Pancreas (tissue), 10 donors: ENCODE measurements around the gene SNX33. TPM values are rescaled to one million over a fixed set of nuclear protein-coding genes. Genes with fewer than 3 reads are reported as not detected.
A peak's percentile ranks its signal among the peaks of the same experiment; 100 is the strongest.
"Not testable (repeated sequence)": the region's sequence is repeated elsewhere in the genome, so short reads cannot be mapped to it uniquely, and the experiment has no call there.

Source experiments
- ATAC-seq, 4 donors: fragments of 200-7000 bp; cut with Tn5 transposase; one replicate each; pipeline versions ENCODE4 v1.8.0 to v1.9.1; 2020; ENCODE audit warnings: mild to moderate bottlenecking in 4 of 4, moderate library complexity in 4 of 4
- DNase-seq, 6 donors: peaks; one replicate each; pipeline ENCODE4 v3.0.0-alpha.2; 2020
- FAIRE-seq: peaks from 2 replicates; lab custom pipeline; 2012; peaks lifted over from hg19 to GRCh38; lab: Jason Lieb, UNC
- H3K27ac ChIP-seq, 4 donors: fragments of 200-600 bp; sonication (generic); 1 replicate in 3 of 4; 2 replicates in 1 of 4; pipeline versions ENCODE4 v1.5.0 to v1.8.0; 2020
- H3K27me3 ChIP-seq, 4 donors: fragments of 200-600 bp; one replicate each; pipeline ENCODE4 v1.8.0; 2021
- H3K36me3 ChIP-seq, 3 donors: fragments of 200-600 bp; sonication (generic) in 1 of 3; one replicate each; pipeline versions ENCODE4 v1.5.0 to v1.8.0; 2020 to 2021
- H3K4me1 ChIP-seq, 3 donors: fragments of 200-600 bp; one replicate each; pipeline ENCODE4 v1.8.0; 2021
- H3K4me3 ChIP-seq, 4 donors: fragments of 200-600 bp; sonication (generic) in 2 of 4; one replicate each; pipeline versions ENCODE4 v1.5.0 to v1.8.0; 2020 to 2021
- H3K9me3 ChIP-seq, 4 donors: fragments of 200-600 bp; one replicate each; pipeline ENCODE4 v1.8.0; 2021
- WGBS, 2 donors: extraction: QIAGEN DNeasy Blood & Tissue Kit; methylation state at CpG; one replicate each; pipeline ENCODE4 v1.1.7; 2013; 5-methylcytosine and 5-hydroxymethylcytosine counted together
- intact Hi-C, 3 donors: fragments of 100-400 bp; cut with DNase I; formaldehyde crosslinking; loops; one replicate each; pipeline versions ENCODE4 v1.11.1 to v1.14.2; 2022
- polyA plus RNA-seq, 2 donors: library from polyadenylated mRNA; stranded (reverse); fragments of 200-250 nt; gene quantifications; one replicate each; pipeline ENCODE4 v1.2.3, GENCODE V29; 2013
- total RNA-seq, 6 donors: library from RNA; stranded (reverse); fragmentation: NEBNext Ultra II Directional in 4 of 6; extraction: Animal tissue kit (Norgen Biotek cat#: 25700) in 4 of 6; gene quantifications; one replicate each; pipeline versions ENCODE4 v1.2.1 to v1.2.4, GENCODE V29; 2021 to 2023
- TF ChIP-seq, protein P1 (sequence below), 4 donors: fragments of 200-600 bp; sonication (generic) in 3 of 4; IDR thresholded peaks; one replicate each; pipeline versions ENCODE4 v1.5.0 to v1.8.0; 2021; ENCODE audit warnings: antibody characterized with exemption in 4 of 4
- donor health status: healthy with polysubstance abuse.
- donor health status: DM: no; HTN: no; CAD: no; lungs with moderate emphysema.
- donor health status: DM: no; HTN: no; CAD: no.
- donor health status: control.
- donor health status: control.
- donor health status: Bipolar disorder and iron deficiency.
- donor health status: DM: yes; HTN: yes; CAD: no.
- donor health status: DM: no; HTN: no; CAD: no.
- donor health status: DM: no; HTN: no; CAD: no.
- donor health status: DM: yes; HTN: yes; CAD: no.

Gene SNX33
- total and polyA plus RNA-seq, 8 donors = 9.8 to 24.1 (median 13.9) TPM

DNA sequence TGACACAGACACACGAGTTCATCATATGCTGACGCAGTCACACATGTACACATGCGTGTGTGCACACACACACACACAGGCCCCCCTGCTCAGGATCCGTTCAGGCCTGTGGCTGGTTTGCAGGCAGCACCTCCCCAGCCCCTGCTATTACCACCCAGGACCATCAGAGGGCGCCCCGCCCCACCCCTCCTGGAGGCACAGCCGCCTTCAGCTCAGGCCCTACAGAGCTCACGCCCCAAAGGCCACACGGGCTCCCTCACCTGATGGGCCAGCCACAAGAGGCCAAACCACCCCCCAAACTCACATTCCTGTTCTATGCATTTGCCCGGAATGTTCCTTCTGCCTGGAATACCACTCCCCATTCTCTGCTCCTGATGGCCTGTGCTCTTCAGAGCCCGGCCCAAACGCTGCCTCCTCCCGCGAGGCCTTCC, 38.5 kb downstream of the SNX33 start:
- not testable (repeated sequence) for H3K4me3 ChIP-seq, H3K9me3 ChIP-seq, H3K36me3 ChIP-seq, H3K4me1 ChIP-seq, FAIRE-seq, H3K27me3 ChIP-seq, H3K27ac ChIP-seq
- TF ChIP-seq, protein P1, sequence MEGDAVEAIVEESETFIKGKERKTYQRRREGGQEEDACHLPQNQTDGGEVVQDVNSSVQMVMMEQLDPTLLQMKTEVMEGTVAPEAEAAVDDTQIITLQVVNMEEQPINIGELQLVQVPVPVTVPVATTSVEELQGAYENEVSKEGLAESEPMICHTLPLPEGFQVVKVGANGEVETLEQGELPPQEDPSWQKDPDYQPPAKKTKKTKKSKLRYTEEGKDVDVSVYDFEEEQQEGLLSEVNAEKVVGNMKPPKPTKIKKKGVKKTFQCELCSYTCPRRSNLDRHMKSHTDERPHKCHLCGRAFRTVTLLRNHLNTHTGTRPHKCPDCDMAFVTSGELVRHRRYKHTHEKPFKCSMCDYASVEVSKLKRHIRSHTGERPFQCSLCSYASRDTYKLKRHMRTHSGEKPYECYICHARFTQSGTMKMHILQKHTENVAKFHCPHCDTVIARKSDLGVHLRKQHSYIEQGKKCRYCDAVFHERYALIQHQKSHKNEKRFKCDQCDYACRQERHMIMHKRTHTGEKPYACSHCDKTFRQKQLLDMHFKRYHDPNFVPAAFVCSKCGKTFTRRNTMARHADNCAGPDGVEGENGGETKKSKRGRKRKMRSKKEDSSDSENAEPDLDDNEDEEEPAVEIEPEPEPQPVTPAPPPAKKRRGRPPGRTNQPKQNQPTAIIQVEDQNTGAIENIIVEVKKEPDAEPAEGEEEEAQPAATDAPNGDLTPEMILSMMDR (IDR thresholded peaks at IDR 0.05) = peak; percentile 47 to 69 (median 67)
- ATAC-seq = peak; percentile 79 to 91 (median 86)
- WGBS, 2 donors = 30 to 38% methylated on average over 12 to 14 of the region's 14 CpGs
- DNase-seq = peak; percentile 58 to 94 (median 86)
- intact Hi-C loops = loop anchor here (10.0 kb wide), 3 partner anchors 51 to 321 kb away; partner anchors contain the start of genes MAN2C1 (in 1 of the 3) and SNUPN (in 1 of the 3)

DNA sequence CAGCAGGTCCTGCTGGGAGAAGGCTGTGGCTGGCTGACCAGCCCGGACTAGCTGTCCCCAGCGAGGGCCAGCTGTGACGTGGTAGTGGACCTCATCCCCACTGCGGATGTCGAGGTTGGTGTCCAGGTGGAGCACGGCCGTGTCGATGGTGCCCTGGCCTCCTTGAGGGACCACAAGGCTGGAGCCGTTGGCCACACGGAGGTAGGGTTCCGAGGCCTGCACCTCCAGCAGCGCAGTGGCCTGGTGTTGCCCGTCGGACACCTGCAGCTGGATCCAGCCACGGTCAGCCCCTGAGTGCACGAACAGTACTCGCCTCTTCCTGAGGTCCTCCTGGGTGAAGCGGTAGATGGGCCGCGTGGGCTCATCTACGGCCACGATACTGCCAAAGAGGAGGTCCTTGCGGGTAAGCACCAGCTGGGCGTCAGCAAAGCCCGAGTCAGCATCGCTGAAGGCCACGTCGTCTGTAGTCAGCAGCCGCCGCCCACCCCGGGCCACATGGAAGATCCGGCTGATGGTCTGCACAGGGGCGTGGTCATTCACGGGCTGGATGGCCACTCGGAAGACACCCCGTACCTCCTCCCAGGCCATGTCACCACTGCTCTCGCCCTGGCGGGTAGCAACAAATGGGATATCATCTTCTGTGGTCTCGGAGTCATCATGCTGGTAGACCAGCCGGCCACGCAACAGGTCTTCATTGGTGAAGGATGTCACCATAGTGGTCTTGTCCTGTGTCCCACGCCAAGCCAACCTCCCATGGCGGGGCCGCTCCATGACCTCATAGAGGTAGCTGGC, 40.0 kb downstream of the SNX33 start:
- Histone ChIP-seq H3K27me3 (no peaks in the 10 kb centered on the region), H3K36me3 (no peaks in the 10 kb centered on the region), H3K27ac (no peak overlapping the region), H3K4me3 (no peak overlapping the region), H3K4me1 (no peaks in the 10 kb centered on the region), H3K9me3 (no peaks in the 10 kb centered on the region)
- TF ChIP-seq, protein P1 (IDR thresholded peaks at IDR 0.05) = no peak
- intact Hi-C loops = loop anchor here (10.0 kb wide), 3 partner anchors 53 to 323 kb away; partner anchors contain the start of genes MAN2C1 (in 1 of the 3) and SNUPN (in 1 of the 3)
- FAIRE-seq (no peak), DNase-seq (peak in 1 of 6 donors; percentile 71), ATAC-seq (no peak)
- WGBS, 2 donors = 85 to 88% methylated on average over 44 of the region's 44 CpGs

DNA sequence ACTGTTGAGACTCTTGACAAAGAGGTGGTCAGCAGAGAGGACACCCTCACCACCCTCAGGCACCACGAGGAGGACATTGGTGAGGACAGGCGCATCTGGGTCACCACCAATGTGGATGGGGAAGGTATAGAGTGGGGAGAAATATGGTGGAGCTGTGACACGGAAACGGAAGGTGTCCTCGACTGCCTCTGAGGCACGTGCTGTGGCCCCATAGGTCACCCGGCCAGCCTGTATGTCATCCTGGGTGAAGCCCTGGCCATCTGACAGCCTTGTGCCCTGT, 40.5 kb downstream of the SNX33 start:
- no peak for ATAC-seq
- peak in 1 of 6 donors; percentile 37 for DNase-seq
- Histone ChIP-seq H3K27ac (no peak overlapping the region), H3K36me3 (no peaks in the 10 kb centered on the region), H3K4me3 (no peak overlapping the region), H3K27me3 (no peaks in the 10 kb centered on the region), H3K4me1 (no peaks in the 10 kb centered on the region), H3K9me3 (no peaks in the 10 kb centered on the region)
- FAIRE-seq = no peak
- TF ChIP-seq, protein P1 (IDR thresholded peaks at IDR 0.05) = no peak
- intact Hi-C loops = loop anchor here (10.0 kb wide), 3 partner anchors 53 to 323 kb away; partner anchors contain the start of genes MAN2C1 (in 1 of the 3) and SNUPN (in 1 of the 3)
- 78 to 91% methylated on average over 7 of the region's 7 CpGs for WGBS, 2 donors

GRCh38 chr15:75688831-75689230, 41.1 kb downstream of the SNX33 start:
- no peaks in the 10 kb centered on the region for H3K9me3 ChIP-seq
- no peak for FAIRE-seq
- H3K4me1 ChIP-seq = peaks cover 0 to under 1% (median 0%) of the 10 kb centered on the region in 3 donors
- no peak for ATAC-seq
- WGBS, 2 donors = 86 to 93% methylated on average over 25 to 26 of the region's 26 CpGs
- DNase-seq = peak in 1 of 6 donors; percentile 57
- TF ChIP-seq, protein P1 (IDR thresholded peaks at IDR 0.05) = no peak
- intact Hi-C loops = loop anchor here (10.0 kb wide), 3 partner anchors 54 to 324 kb away; partner anchors contain the start of genes MAN2C1 (in 1 of the 3) and SNUPN (in 1 of the 3)
- no peaks in the 10 kb centered on the region for H3K27me3 ChIP-seq
- no peak overlapping the region for H3K4me3 ChIP-seq
- H3K36me3 ChIP-seq = no peaks in the 10 kb centered on the region
- no peak overlapping the region for H3K27ac ChIP-seq

DNA sequence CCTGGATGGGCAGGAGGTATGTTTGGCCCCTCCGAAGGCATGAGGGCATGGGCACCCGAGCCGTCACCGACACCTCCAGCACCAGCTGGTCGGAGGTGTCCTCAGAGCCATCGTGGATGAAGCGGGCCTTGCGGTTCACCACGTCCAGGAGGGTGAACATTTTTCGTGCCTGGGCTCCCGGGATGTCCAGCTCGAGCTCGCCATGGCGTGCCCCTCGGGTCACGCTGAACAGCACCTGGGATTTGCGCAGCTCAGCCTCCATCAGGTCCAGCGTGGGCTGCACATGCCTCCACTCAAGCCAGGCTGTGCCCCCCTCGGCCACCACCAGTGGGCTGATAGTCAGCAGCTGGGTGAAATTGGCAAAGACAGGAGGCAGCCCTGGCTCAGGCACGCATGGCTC, 41.7 kb downstream of the SNX33 start:
- not testable (repeated sequence) for H3K27ac ChIP-seq, ATAC-seq
- intact Hi-C loops = loop anchor here (10.0 kb wide), 3 partner anchors 55 to 325 kb away; partner anchors contain the start of genes MAN2C1 (in 1 of the 3) and SNUPN (in 1 of the 3)

DNA sequence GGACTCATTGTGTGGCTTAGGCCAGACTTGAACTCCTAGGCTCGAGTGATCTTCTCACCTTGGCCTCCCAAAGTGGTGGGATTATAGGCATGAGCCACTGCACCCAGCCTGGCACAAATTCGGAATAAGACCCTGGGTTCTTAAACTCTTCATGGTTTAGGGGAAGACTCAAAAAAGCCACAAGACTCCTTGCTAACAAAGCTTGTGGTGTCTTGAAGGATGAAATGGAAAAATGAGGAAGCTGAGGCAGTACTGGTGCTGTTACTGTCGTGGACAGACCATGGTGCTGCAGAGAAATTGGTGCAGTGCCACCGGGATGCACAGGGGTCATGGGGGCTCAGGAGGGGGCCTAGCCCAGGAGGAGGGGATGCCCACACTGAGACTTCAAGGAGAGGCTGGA, 44.6 kb downstream of the SNX33 start:
- DNase-seq, H3K27me3 ChIP-seq, H3K9me3 ChIP-seq, H3K4me3 ChIP-seq, FAIRE-seq, intact Hi-C loops, H3K36me3 ChIP-seq, ATAC-seq, H3K27ac ChIP-seq: not testable (repeated sequence)
- peaks cover 0 to 15% (median 11%) of the 10 kb centered on the region in 3 donors for H3K4me1 ChIP-seq
- WGBS, 2 donors = 50 to 61% methylated on average over 4 of the region's 4 CpGs

More for the DNA sequence above, 41.7 kb downstream of the SNX33 start:
- not testable (repeated sequence) for H3K4me1 ChIP-seq, H3K4me3 ChIP-seq, H3K36me3 ChIP-seq, H3K27me3 ChIP-seq, H3K9me3 ChIP-seq, FAIRE-seq
- 80 to 88% methylated on average over 20 of the region's 20 CpGs for WGBS, 2 donors
- peak in 1 of 6 donors; percentile 57 for DNase-seq

DNA sequence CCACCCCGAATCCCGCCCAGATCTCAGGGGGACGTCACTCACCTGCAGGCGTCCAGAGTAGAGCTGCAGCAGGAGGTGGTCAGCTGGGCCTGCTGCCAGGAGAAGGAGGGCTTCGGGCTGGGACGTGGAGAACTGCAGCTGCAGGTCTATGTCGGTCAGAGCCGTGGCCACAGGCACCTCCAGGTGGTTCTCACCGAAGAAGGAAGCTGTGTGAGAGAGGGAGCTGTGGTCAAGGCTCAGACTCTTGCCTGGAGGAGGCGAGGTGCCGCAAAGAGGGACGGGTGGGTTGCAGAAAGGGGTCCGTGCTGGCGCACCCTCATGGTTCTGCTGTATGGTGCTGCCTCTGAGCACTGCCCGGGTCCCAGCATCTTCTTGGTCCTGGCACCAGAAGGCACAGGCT, 45.3 kb downstream of the SNX33 start:
- intact Hi-C loops, FAIRE-seq: not testable (repeated sequence)
- WGBS, 2 donors = 64 to 71% methylated on average over 7 to 11 of the region's 15 CpGs

More for the DNA sequence above, 45.3 kb downstream of the SNX33 start:
- not testable (repeated sequence) for H3K27ac ChIP-seq, H3K27me3 ChIP-seq, H3K4me3 ChIP-seq, ATAC-seq, H3K9me3 ChIP-seq, H3K36me3 ChIP-seq, DNase-seq
- H3K4me1 ChIP-seq = peaks cover 0 to 15% (median 11%) of the 10 kb centered on the region in 3 donors
